Measurements from ENCODE around the gene EMID1.
"Not testable (repeated sequence)": the region's sequence is repeated elsewhere in the genome, so short reads cannot be mapped to it uniquely, and the experiment has no call there.

The EMID1 gene

GRCh38 chr22:29231971-29232959, 26.6 kb downstream of the EMID1 start:
- DNase-seq = peak in 1 of 2 experiments; percentile 22

GRCh38 chr22:29233277-29233877, 27.7 kb downstream of the EMID1 start:
- no peak for DNase-seq

GRCh38 chr22:29240481-29240880, 34.8 kb downstream of the EMID1 start:
- peak; percentile 36 to 76 for DNase-seq

GRCh38 chr22:29243874-29244446, 38.3 kb downstream of the EMID1 start:
- DNase-seq = no peak

- DNase-seq = no peak
These were observed 39.3 kb downstream of the EMID1 start for GRCh38 chr22:29244785-29245625.

- DNase-seq = peak; percentile 23 to 72
These were observed 40.1 kb downstream of the EMID1 start for GRCh38 chr22:29245626-29246385.

- not testable (repeated sequence) for DNase-seq
These were observed 42.2 kb downstream of the EMID1 start for GRCh38 chr22:29247891-29248290.

- no peak for DNase-seq
These were observed 45.6 kb downstream of the EMID1 start for GRCh38 chr22:29251265-29251664.

- peak in 1 of 2 experiments; percentile 16 for DNase-seq
These were observed 46.5 kb downstream of the EMID1 start for GRCh38 chr22:29251981-29252911.

- DNase-seq = peak in 1 of 2 experiments; percentile 38
These were observed 48.0 kb downstream of the EMID1 start for GRCh38 chr22:29253561-29254285.

GRCh38 chr22:29254286-29254660, 48.6 kb downstream of the EMID1 start:
- no peak for DNase-seq

GRCh38 chr22:29255064-29255621, 49.4 kb downstream of the EMID1 start:
- DNase-seq = no peak

- no peak for DNase-seq
These were observed 51.1 kb downstream of the EMID1 start for GRCh38 chr22:29256606-29257325.

GRCh38 chr22:29257751-29258181, 52.1 kb downstream of the EMID1 start:
- no peak for DNase-seq

GRCh38 chr22:29258407-29259252, 52.9 kb downstream of the EMID1 start:
- DNase-seq = no peak

- DNase-seq = no peak
These were observed 53.7 kb downstream of the EMID1 start for GRCh38 chr22:29259253-29259899.

GRCh38 chr22:29260031-29260560, 54.4 kb downstream of the EMID1 start:
- DNase-seq = no peak
